Measurements from ENCODE around the gene PDE6A.

GRCh38 chr5:149939546-149939945, 5.0 kb downstream of the PDE6A start:
- TF ChIP-seq POLR2AphosphoS5 (IDR thresholded peaks at IDR 0.05; ENCODE audit: low read depth) (no peak), CTCF (IDR thresholded peaks at IDR 0.05; ENCODE audit: insufficient read depth, low read length) (no peak), GABPA (IDR thresholded peaks at IDR 0.05; ENCODE audit: low read depth) (no peak), SPI1 (IDR thresholded peaks at IDR 0.05; ENCODE audit: borderline replicate concordance, low read depth) (no peak)
- TF ChIP-seq, protein P1, sequence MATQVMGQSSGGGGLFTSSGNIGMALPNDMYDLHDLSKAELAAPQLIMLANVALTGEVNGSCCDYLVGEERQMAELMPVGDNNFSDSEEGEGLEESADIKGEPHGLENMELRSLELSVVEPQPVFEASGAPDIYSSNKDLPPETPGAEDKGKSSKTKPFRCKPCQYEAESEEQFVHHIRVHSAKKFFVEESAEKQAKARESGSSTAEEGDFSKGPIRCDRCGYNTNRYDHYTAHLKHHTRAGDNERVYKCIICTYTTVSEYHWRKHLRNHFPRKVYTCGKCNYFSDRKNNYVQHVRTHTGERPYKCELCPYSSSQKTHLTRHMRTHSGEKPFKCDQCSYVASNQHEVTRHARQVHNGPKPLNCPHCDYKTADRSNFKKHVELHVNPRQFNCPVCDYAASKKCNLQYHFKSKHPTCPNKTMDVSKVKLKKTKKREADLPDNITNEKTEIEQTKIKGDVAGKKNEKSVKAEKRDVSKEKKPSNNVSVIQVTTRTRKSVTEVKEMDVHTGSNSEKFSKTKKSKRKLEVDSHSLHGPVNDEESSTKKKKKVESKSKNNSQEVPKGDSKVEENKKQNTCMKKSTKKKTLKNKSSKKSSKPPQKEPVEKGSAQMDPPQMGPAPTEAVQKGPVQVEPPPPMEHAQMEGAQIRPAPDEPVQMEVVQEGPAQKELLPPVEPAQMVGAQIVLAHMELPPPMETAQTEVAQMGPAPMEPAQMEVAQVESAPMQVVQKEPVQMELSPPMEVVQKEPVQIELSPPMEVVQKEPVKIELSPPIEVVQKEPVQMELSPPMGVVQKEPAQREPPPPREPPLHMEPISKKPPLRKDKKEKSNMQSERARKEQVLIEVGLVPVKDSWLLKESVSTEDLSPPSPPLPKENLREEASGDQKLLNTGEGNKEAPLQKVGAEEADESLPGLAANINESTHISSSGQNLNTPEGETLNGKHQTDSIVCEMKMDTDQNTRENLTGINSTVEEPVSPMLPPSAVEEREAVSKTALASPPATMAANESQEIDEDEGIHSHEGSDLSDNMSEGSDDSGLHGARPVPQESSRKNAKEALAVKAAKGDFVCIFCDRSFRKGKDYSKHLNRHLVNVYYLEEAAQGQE (IDR thresholded peaks at IDR 0.05; ENCODE audit: insufficient replicate concordance, low read depth): no peak

All from HL-60 (cell line).